ENCODE results near the gene UBE2L5. TPM values are rescaled to one million over a fixed set of nuclear protein-coding genes. Genes with fewer than 3 reads are reported as not detected.

The UBE2L5 gene
- total and polyA plus RNA-seq, 2 of the 13 experiments (the other 11 are each of a cell fraction or from before 2014, with no cell fraction given), result 0.13 TPM; not detected in 1

GRCh38 chr13:30463787-30464495, 41.6 kb downstream of the UBE2L5 start (continued):
- no peak for TF ChIP-seq ATF5 (CRISPR knock-in tag; IDR thresholded peaks at IDR 0.05; ENCODE audit: low read depth)
- no peak for TF ChIP-seq PAWR (CRISPR knock-in tag; IDR thresholded peaks at IDR 0.05; ENCODE audit: borderline replicate concordance)
- no peak for TF ChIP-seq RCOR2 (CRISPR knock-in tag; IDR thresholded peaks at IDR 0.05)
- TF ChIP-seq ZNF446 (CRISPR knock-in tag; IDR thresholded peaks at IDR 0.05), result no peak
- 0 out of 2 replicates have a peak, but pooled peaks have one; percentile 9 for TF ChIP-seq HOMEZ (CRISPR knock-in tag; IDR thresholded peaks at IDR 0.05; ENCODE audit: low read depth)
- TF ChIP-seq MATR3 (CRISPR knock-in tag; IDR thresholded peaks at IDR 0.05), result no peak
- TF ChIP-seq STAT5B (CRISPR knock-in tag; IDR thresholded peaks at IDR 0.05), result no peak
- no peak for TF ChIP-seq ZNF672 (CRISPR knock-in tag; IDR thresholded peaks at IDR 0.05)
- no peak for TF ChIP-seq DDIT3 (CRISPR knock-in tag; IDR thresholded peaks at IDR 0.05)
- peak; percentile 75 for TF ChIP-seq ASH2L (IDR thresholded peaks at IDR 0.05; ENCODE audit: insufficient read length, low read depth, low read length)
- TF ChIP-seq DR1 (CRISPR knock-in tag; IDR thresholded peaks at IDR 0.05), result no peak
- peak; percentile 41; the same call in 1 of the 2 replicates for TF ChIP-seq PHF8 (CRISPR knock-in tag; IDR thresholded peaks at IDR 0.05)
- peak; percentile 58; the same call in 1 of the 2 replicates for TF ChIP-seq ZGPAT (CRISPR knock-in tag; IDR thresholded peaks at IDR 0.05)
- TF ChIP-seq FOXK2 (IDR thresholded peaks at IDR 0.05), result peak; percentile 50; the same call in 1 of the 2 replicates
- TF ChIP-seq ZNF441 (CRISPR knock-in tag; IDR thresholded peaks at IDR 0.05; ENCODE audit: borderline replicate concordance), result 0 out of 2 replicates have a peak, but pooled peaks have one; percentile 25
- TF ChIP-seq TFDP1 (CRISPR knock-in tag; IDR thresholded peaks at IDR 0.05; ENCODE audit: borderline replicate concordance), result no peak
- TF ChIP-seq ZNF230 (CRISPR knock-in tag; IDR thresholded peaks at IDR 0.05), result 0 out of 2 replicates have a peak, but pooled peaks have one; percentile 25
- 0 out of 2 replicates have a peak, but pooled peaks have one; percentile 48 for TF ChIP-seq KAT7 (CRISPR knock-in tag; IDR thresholded peaks at IDR 0.05; ENCODE audit: borderline replicate concordance)
- no peak for TF ChIP-seq TBP (CRISPR knock-in tag; IDR thresholded peaks at IDR 0.05)
- no peak for TF ChIP-seq LRRFIP1 (CRISPR knock-in tag; conservative IDR thresholded peaks at IDR 0.05)

Data from HepG2 (cell line).